HG03139 (cell line): Measurements from ENCODE around the gene VCAN.

Source experiments
- ATAC-seq: cut with Tn5 transposase; IDR thresholded peaks from one replicate; pipeline ENCODE4 v1.9.1; 2021; ENCODE audit not compliant: unreplicated experiment

Gene VCAN

DNA sequence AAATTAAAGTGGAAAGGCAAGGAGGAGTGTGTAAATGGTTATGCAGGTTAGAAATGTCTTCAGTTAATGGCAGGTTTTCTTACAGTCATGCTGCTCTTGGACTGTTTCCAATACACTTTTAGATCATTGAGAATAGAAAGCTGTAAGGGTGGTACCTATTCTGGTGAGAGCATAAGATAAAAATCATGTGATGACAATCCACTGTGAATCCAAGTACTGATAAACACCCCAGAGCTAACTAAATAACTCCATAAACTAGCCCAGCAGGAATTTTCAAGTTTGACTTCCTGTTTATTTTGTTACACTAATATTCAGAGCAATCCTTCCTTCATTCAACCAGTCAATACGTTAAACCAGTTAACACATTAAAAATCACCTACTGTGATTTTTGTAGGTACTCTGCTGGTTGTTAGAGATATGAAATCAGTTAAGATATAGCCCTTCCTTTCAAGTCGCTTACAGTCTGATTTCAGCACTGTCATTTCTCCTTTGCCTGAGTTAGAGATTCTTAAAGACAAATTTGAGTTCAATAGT lies 22.6 kb downstream of the VCAN start:
- no peak for ATAC-seq

DNA sequence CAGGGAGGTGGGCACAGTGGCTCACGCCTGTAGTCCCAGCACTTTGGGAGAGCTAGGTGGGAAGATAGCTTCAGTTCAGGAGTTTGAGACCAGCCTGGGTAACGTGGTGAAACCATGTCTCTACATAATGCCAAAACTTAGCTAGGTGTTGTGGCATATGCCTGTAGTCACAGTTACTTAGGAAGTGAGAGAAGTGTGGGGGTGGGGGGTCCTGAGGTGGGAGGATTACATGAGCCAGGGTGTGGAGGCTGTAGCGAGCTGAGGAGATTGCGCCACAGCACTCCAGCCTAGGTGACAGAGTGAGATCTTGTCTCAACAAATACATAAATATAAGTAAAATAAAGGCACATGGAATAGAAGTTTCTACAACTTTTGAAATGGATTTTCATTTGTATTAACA lies 23.1 kb downstream of the VCAN start:
- ATAC-seq: no peak

DNA sequence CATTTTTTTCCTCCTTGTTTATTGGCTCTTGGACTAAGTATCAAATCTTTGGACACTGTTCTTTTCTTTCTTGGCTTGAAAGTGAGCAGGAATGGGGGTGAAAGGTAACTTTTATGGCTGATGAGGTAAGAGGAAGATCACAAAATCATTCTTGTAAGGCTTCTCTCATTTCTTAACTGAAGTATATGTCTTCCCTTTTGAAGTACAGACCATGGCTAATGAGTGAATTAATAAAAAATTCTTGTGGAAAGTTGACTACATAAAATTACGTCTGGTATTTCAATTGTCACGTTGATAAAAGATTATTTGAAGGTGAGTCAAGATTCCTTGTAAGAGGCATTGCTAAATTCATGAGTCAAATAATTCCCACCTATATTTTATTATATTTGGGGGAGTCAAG lies 25.1 kb downstream of the VCAN start:
- ATAC-seq: no peak

DNA sequence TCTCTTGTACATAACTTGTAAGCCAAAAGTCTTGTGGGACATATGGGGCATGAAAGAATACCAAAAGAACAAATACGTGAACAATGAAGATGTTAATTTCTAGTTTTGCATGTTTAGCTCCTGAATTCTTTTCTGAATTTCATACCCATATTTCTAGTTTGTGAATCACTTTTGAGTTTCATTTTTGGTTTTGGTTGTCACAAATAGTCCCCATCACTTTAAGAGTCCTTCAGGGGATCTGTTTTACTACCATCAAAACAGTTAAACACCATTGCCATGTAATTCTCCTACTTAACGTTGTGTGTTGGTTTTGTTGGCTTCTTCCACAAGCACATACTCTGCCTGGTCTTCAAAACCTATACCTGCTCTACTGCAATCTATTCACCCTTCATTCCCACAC lies 27.0 kb downstream of the VCAN start:
- ATAC-seq: no peak

DNA sequence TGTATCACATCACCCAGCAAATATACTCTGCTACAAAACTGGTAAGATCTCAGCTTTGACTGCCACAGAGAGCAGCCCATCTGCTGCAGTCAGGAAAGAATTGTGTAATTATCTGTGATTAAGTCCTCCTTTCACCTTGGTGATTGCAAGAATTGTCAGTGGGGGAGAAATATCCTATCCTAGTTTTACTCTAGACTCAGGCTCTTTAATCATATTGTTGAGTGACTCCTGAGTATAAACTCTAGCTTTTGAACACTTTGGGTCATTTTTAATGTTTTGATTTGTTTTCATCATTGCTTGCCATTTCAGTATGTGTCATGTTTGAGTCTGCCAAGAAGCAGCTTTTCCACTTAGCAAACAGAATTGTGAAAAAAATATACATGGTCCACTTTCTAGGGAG lies 32.1 kb downstream of the VCAN start:
- ATAC-seq: no peak

DNA sequence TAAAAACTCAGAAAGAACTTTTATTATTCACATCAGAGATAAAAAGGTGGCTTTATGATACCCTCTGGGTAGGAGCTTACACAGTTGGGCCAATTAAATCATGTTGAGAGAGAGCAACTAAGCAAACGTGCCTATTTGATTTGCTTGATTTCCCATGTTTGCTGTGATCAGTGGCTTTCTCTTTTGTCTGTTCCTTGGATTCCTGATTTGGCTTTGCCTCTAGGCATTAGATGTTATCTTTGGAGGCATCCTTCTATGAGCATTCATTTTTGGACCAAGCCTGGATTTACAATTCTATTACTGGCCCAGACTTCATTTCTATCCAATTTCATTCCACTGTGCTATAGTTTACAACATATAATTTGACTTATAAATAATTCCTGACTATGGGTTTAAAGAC lies 35.9 kb downstream of the VCAN start:
- ATAC-seq: no peak

DNA sequence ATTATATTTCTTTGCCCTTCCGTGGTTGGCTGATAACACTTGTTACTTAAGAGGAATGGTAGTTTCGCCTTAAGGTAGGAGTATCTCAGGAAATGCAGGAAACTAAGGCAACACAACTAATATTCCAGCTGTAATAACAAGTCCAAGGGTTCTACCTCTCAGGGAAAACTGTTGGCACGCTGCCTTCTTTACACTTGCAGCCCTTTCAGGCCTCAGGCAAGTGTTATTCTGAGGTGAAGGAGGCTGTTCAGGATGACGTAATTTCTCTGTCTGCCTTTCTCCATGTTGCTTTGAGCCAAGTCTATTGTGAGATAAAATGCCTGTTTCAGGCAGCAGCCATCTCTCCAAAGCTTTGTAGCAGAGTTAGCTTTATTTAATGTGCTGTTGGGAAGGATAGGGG lies 38.0 kb downstream of the VCAN start:
- ATAC-seq: no peak

DNA sequence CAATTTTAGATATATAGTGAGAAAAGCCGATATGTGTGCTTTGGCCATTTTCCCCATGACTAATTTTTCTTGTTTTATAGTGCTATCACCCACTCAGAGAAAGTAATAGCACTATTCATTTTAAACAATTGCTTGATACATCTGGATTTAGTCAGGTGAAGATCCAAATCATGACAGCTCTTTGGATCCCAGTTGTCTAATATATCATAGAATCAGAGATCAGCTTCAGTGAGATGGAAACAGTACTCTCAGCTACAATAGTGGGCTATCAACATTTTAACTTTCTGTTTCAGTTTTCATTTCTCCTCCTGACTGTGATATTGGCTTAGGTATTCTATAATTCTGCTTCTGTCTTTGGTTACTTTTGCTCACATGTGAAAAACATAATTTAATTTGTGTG lies 38.7 kb downstream of the VCAN start:
- ATAC-seq: peak; percentile 89

DNA sequence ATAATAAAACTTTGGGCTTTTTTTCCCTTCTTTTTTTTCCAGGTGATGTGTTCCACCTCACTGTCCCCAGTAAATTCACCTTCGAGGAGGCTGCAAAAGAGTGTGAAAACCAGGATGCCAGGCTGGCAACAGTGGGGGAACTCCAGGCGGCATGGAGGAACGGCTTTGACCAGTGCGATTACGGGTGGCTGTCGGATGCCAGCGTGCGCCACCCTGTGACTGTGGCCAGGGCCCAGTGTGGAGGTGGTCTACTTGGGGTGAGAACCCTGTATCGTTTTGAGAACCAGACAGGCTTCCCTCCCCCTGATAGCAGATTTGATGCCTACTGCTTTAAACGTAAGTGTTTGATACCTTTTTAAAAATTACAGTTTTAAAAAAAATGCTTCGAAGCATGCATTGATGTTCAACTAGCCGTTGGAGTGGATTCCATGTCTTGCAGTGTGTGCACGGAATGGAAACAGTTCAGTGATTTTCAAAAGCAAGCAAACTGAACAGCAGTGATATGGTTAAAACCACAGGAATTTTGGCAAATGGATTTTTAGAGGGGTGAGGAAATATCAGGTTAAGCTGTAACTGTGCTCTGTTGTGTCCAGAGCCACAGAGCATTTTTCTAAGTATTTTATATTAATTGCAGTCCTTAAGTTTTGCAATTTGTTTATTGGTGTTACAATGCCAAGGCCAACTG lies 40.7 kb downstream of the VCAN start:
- no peak for ATAC-seq

DNA sequence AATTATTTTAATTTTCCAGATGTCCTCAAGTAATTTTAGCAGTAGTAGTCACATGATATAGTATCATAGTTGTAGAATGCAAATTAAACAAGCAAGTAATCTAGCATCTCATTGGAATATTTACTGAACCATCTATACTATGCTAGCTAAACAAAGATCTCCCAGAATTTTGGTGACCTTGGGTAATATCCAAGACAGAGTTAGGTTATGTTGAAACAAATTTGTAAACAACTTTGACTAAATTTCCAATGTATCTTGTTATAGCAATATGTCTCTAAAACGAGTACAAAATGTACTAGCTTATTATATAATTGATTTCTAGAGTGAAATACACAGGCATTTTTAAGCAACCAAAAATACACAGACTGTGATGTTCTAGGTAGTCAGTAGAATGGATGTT lies 41.5 kb downstream of the VCAN start:
- no peak for ATAC-seq

DNA sequence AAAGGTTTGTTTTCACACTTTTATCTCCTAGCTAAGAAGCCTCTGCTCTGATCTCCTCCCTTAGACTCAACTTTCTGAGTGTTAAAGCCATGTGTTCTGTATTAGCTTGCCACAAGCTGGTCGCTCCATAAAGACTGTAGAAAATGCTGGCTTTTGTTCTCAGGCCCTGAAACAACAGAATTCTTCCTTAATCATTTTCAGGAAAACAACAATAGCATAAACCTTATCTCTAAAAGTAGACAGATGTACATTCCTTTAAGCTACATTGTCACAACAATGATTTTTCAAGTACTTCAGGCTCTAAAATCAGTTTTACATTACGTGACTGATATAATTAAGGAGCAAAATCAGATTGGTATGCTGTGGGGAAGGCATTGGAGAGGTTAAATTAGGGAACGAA lies 41.9 kb downstream of the VCAN start:
- no peak for ATAC-seq

DNA sequence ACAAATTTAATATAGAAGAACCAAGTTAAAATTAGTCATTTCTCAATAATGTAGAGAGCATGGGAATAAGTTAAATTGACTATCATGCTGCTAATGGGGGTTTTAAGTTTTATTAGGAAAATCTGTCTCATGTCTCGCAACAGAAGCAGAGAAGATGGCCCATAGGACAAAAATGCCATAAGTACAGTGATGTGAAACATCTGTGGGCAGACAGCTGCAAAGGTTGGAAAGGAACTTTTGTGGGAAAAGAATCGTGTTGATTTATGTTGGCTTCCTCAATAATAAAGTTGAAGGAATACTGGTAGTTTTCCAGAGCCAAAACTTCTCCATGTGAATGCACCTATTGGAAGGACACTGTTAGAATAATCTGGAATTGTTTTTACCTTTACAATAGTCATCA lies 44.8 kb downstream of the VCAN start:
- no peak for ATAC-seq

DNA sequence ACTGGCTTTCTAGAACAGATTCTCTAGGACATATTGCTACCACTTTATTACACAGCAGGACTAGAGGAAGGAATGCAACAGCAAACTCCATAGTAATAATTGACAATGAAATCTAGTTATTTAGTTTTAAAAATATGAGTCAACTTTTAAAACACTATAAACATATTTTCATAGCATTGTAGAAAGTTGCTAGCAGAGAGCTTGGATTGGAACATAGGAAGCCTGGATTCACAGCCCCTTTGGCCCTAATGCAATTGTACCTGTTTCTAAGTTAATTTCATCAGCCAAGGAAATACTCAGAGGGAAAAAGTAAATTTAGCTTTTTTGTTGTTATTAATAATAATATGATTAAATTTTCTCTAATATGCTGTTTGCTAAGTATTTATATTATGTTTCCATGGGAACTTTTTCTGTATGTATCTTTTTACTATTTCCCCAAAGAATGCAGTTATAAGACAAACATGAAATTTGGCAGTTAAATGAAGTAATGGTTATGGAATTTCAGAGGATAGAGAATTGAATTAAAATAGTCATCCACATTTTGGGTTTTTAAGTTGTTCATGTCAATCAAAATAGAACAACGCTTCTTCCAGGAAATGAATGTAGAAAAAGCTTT lies 45.6 kb downstream of the VCAN start:
- no peak for ATAC-seq

DNA sequence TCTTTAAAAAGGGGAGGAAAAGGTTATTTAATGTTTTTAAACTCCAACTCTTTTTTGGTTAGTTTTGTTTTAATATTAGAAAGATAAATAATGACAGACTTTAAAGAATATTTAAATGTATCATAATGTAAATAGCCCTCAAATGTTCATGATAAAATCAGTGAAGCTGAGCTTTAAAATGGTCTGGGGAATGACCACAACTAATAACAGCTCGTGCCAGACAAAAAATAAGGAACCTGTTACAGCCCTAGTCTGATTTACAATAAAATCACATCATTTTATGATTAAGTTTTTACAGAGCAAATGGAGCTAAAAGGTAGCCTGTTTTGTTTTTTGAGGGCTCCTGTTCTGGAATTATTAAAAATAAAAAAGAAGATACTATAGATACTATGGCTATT lies 46.1 kb downstream of the VCAN start:
- no peak for ATAC-seq

DNA sequence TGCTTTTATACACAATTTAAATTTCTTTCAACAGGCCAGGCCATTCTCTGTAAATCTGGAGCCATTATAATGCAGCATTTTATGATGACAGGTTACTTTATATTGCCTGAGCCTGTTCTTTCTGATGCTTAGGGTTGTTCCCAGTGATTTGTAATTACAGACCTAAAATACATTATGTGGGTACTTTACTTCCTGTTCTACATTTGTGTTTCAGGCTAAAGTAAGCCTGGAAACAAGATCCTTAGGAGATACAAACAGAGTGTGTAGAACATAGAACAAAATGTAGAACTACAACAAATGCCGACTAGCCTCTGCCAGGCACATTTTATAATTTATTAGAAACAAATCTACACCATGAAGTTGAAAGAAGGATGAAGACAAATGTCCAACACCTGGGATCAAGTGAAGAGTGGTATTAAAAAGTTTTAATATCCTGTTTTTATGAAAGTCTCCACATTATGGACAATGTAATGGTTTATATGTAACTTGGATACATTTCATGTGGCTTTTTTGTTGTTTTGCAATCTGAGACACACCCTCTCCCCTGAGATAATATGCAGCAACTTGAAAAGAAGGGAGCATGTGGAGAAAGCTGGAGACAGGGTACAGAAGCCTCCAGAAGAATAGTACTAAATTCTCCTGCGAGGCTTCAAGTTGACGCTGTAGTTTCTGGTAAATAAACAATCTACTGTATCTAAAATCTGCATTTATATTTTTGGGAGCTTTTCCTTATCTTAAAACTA lies 46.9 kb downstream of the VCAN start:
- no peak for ATAC-seq

DNA sequence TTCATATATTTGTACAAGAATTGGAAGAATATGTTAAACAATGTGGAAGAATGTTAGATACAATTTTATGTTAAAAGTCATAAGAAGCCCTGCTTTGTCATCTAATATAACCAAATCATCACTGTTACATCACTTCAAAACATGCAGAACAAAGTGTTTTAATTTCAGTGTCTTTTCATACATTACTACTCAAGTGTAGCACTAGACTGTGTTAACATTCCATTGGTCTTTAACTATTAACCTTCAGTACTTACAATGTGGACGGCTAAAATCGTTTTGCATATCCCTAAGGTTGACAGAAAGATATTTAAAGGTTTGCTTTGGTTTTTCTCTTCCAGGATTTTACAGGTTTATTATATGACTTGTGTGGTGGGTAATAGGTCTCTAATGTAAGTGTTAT lies 50.9 kb downstream of the VCAN start:
- no peak for ATAC-seq

DNA sequence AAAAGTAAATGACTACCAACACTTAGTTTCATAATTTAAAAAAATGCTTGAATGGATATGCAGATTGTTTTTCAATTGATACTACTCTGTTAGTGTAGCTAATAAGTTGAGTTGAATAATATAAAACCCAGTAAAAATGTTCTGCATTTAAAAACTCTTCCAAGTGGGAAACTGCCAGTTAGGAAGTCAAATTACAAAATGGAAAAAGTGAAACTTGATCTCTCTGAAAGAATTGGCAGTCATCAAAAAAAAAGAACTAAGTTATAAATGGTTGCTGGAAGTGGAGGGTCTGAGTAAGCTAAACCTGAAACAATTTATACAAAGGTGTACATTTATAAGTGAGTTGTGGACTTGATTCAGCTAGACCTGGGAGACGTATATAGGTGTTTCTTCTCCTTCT lies 52.4 kb downstream of the VCAN start:
- no peak for ATAC-seq

DNA sequence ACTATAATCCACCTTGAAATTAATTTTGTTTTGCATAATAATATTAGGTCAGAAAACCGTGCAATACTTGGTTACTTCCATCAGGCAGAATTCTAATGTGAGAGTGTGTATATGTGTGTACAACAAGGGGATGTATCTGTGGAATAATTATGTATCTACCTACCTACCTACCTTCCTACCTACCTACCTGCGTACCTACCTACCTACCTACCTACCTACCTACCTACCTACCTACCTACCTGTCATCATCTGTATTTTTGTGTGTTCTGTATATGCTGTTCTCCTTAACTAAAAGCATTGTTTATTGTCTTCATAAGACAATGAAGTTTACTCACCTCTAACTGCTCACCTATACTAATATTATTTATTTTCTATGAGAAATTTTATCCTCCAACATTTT lies 52.8 kb downstream of the VCAN start:
- ATAC-seq: no peak

DNA sequence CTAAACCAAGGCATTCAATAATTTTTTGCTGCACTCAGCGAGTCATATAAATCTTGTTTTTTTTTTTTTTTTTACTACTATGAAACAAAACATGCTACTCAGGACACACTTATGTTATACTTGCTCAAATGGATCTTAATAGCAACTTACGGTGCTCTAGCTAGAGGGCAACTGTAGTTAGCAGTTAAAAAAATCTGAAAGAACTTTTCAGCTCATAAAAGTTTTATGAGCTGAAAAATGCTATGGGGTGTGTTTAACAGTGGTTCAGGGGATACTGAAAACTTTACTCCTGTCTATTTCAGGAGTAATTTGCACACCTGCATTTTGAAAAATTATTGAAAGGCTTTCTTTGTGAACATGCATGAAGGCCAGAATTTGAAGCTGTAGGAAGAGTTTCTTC lies 53.4 kb downstream of the VCAN start:
- no peak for ATAC-seq

DNA sequence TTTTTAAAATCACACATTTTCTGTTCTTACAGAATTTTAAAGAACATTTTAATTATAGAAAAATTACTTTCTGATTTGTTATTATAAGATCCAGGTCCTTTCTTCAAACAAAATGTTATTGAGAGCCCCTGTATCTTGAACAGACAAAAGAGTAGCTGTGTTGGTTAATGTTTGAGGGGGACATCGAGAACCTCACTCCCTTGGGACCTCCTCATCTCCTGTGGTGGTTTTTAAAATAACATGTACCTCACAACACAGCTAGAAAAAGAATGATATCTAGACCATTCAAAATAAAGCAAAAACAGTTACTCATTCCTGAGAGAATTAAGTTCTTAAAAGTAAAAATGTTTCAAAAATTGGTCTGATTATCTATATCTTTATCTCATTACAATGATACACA lies 54.7 kb downstream of the VCAN start:
- ATAC-seq: no peak

DNA sequence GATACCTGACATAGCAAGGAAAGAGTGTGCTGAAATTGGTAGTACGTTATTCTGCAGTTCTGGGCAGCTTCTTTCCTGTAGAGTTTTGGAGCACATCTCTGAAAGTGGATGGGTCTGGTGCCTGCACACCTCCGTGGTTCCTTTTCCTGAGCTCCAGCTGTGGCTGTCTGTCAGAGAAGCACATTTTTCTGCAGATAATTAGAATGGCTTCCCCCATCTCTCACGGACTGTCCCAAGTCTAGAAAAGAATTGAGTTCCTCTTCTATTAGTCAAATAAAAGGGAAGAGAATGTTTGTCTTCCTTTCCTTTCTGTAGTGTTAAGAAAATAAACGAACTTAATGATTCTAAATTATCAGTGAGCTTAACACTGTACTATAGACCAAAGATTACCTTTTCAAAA lies 55.7 kb downstream of the VCAN start:
- no peak for ATAC-seq

DNA sequence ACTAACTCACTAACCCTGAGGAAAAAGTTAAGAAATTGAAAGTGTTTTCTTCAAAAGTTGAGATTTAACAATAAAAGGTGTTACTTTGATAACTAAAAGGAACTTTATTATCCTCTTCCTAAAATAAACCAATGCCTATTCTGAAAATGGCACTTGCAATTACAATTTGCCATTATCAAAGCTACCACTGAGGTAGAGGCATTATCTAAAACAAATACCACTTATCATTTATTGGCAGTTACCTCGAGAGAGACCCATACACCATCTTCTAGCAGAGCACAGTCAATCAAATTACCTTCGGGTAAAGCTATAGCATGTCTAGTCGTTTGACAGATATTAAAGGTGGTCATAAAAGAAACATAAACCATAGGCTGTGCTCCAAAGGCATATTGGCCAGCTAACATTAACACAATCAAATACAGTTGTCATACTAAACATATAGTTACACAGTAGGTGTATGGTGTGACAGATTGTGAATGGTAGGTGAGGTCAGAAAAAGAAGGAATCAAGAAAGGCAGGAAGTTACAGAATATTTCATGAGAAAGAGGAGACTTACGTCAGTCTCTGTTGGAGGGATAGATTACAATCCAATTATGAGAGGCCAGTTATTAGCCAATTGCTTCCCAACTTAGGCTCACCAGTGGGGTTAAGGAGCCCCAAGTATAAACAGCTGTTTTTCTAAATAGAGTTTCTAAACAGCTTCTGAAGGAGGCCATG lies 56.3 kb downstream of the VCAN start:
- ATAC-seq: no peak
